ENCODE results near the gene SSNA1. TPM values are rescaled to one million over a fixed set of nuclear protein-coding genes. Genes with fewer than 3 reads are reported as not detected.

Gene SSNA1
- total and polyA plus RNA-seq, 2 experiments from 2014 or later: 82.2 to 128 TPM

DNA sequence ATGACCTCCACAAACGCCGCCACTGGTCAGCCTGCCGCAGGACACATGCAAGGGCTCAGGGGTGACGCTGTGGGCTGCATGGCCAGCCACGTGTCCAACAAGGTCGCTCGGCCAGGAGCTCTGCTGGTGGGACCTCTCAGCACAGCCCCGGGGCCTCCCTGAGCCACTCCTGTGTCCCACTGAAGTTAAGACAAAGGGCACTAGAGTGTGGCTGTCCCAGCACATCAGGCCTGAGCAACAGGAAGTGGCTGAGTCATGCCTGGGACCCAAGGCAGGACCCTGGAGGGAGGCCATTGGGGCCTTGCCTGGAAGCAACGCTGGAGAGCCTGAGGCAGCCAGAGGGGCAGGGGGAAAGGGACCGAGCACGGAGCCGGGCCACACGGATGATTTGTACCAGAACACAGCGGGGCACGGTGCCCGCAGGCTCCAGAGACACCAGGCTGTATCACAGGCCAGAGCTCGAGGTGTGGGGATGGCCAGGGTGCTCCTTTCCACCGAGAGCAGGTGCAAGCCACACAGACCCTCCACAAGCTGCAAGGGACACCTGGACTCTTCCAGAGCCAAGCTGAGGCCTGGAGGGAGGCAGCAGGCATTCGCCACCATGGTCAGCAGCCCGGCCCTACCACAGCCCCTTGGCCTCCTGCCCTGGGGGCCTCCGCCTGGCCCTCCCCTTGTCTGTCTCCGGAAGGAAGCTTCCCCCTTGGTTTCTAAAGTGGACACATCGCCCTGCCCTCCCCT is 10.1 kb upstream of the SSNA1 start:
- Histone ChIP-seq H3K4me2 (no peak overlapping the region), H3K79me2 (no peaks in the 10 kb centered on the region), H3K27ac (no peak overlapping the region), H3K36me3 (replicated peaks; ENCODE audit: insufficient read depth, low read depth) (no peaks in the 10 kb centered on the region), H3K4me1 (ENCODE audit: insufficient read depth) (no peaks in the 10 kb centered on the region), H3K4me3 (no peak overlapping the region), H4K20me1 (ENCODE audit: insufficient read depth, poor library complexity, severe bottlenecking) (no peaks in the 10 kb centered on the region), H3K9me3 (ENCODE audit: low read depth) (no peaks in the 10 kb centered on the region), H3K27me3 (no peaks in the 10 kb centered on the region), H2AFZ (no peak overlapping the region), H3K9me2 (replicated peaks; ENCODE audit: insufficient read depth) (no peaks in the 10 kb centered on the region)
- no peak for DNase-seq (ENCODE audit: low spot score)
- WGBS (ENCODE audit: low lambda C conversion rate, missing lambda C conversion rate): 98% methylated on average over 23 of the region's 23 CpGs
- TF ChIP-seq EZH2phosphoT487 (IDR thresholded peaks at IDR 0.05; ENCODE audit: low read depth, severe bottlenecking, unreplicated experiment) (no peak), EZH2 (IDR thresholded peaks at IDR 0.05; ENCODE audit: borderline replicate concordance) (no peak)
- TF ChIP-seq, protein P1, sequence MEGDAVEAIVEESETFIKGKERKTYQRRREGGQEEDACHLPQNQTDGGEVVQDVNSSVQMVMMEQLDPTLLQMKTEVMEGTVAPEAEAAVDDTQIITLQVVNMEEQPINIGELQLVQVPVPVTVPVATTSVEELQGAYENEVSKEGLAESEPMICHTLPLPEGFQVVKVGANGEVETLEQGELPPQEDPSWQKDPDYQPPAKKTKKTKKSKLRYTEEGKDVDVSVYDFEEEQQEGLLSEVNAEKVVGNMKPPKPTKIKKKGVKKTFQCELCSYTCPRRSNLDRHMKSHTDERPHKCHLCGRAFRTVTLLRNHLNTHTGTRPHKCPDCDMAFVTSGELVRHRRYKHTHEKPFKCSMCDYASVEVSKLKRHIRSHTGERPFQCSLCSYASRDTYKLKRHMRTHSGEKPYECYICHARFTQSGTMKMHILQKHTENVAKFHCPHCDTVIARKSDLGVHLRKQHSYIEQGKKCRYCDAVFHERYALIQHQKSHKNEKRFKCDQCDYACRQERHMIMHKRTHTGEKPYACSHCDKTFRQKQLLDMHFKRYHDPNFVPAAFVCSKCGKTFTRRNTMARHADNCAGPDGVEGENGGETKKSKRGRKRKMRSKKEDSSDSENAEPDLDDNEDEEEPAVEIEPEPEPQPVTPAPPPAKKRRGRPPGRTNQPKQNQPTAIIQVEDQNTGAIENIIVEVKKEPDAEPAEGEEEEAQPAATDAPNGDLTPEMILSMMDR (IDR thresholded peaks at IDR 0.05; ENCODE audit: poor library complexity): no peak

DNA sequence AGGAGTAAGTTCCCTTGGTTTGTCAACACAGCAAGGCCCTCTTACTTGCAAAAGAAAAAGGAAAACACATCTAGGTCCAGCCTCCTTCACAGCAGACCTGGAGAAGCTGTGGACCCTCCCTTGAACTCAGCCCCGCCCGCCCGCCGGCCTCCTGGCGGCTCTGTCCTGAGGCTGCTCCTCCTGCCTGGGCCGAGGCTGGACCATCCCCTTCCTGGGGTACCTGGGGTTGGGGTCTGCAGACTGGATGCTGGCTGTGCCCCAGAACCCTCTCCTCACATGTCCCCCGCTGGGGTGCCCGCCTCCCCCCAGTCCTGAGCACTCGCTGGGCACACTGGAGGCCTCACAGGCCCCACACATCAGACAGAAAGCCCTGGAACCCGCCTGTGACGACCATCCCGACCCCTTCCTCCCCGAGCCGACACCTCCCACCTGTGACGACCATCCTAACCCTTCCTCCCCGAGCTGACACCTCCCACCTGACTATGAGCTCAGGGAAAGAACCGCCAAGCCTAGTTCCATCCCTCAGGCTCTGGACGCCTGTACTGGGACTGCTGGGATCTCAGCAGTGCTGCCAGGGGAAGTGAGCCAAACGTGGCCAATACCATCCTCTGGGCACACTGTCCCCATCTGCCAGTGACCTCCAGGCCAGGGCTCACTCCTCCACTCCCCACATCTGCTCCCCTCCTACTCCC is 9.4 kb upstream of the SSNA1 start:
- H2AFZ ChIP-seq: no peak overlapping the region
- H3K27ac ChIP-seq: no peak overlapping the region
- no peak for DNase-seq (ENCODE audit: low spot score)
- WGBS (ENCODE audit: low lambda C conversion rate, missing lambda C conversion rate): 94% methylated on average over 18 of the region's 19 CpGs
- no peaks in the 10 kb centered on the region for H4K20me1 ChIP-seq (ENCODE audit: insufficient read depth, poor library complexity, severe bottlenecking)
- TF ChIP-seq EZH2 (IDR thresholded peaks at IDR 0.05; ENCODE audit: borderline replicate concordance) (no peak), EZH2phosphoT487 (IDR thresholded peaks at IDR 0.05; ENCODE audit: low read depth, severe bottlenecking, unreplicated experiment) (no peak)
- TF ChIP-seq, protein P1 (IDR thresholded peaks at IDR 0.05; ENCODE audit: poor library complexity): no peak
- H3K9me2 ChIP-seq (replicated peaks; ENCODE audit: insufficient read depth): no peaks in the 10 kb centered on the region
- H3K4me3 ChIP-seq: no peak overlapping the region
- H3K27me3 ChIP-seq: no peaks in the 10 kb centered on the region
- H3K9me3 ChIP-seq (ENCODE audit: low read depth): no peaks in the 10 kb centered on the region
- H3K4me1 ChIP-seq (ENCODE audit: insufficient read depth): no peaks in the 10 kb centered on the region
- H3K36me3 ChIP-seq (replicated peaks; ENCODE audit: insufficient read depth, low read depth): no peaks in the 10 kb centered on the region
- no peaks in the 10 kb centered on the region for H3K79me2 ChIP-seq
- no peak overlapping the region for H3K4me2 ChIP-seq

DNA sequence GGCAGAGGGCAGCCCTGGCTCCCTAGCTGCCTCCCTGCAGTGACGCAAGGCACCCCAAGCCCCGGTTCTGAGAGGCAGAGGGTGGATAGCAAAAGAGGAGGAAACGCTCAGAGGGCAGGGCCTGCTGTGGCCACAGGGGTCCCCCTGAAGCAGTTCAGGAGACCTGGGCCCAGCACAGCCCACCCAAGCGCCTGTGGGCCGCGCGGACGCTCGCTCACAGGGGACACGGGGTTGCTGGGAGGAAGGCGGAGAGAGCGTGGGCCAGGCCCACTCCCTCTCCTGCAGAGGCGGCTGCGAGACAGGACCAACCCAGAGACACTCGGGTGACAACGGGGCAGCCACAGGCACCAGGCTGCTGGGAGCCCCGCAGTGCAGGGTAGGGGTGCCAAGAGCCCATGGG is 8.7 kb upstream of the SSNA1 start:
- no peak overlapping the region for H3K4me2 ChIP-seq
- no peaks in the 10 kb centered on the region for H3K36me3 ChIP-seq (replicated peaks; ENCODE audit: insufficient read depth, low read depth)
- no peak for TF ChIP-seq EZH2 (IDR thresholded peaks at IDR 0.05; ENCODE audit: borderline replicate concordance)
- TF ChIP-seq, protein P1 (IDR thresholded peaks at IDR 0.05; ENCODE audit: poor library complexity): no peak
- WGBS (ENCODE audit: low lambda C conversion rate, missing lambda C conversion rate): 96% methylated on average over 14 of the region's 17 CpGs
- no peaks in the 10 kb centered on the region for H3K27me3 ChIP-seq
- no peak overlapping the region for H3K27ac ChIP-seq
- H2AFZ ChIP-seq: no peak overlapping the region
- no peak overlapping the region for H3K4me3 ChIP-seq
- H3K4me1 ChIP-seq (ENCODE audit: insufficient read depth): no peaks in the 10 kb centered on the region
- no peaks in the 10 kb centered on the region for H3K9me2 ChIP-seq (replicated peaks; ENCODE audit: insufficient read depth)
- no peaks in the 10 kb centered on the region for H4K20me1 ChIP-seq (ENCODE audit: insufficient read depth, poor library complexity, severe bottlenecking)
- no peaks in the 10 kb centered on the region for H3K79me2 ChIP-seq
- no peaks in the 10 kb centered on the region for H3K9me3 ChIP-seq (ENCODE audit: low read depth)
- DNase-seq (ENCODE audit: low spot score): no peak

All from hepatocyte (in vitro differentiated cells).